A549 treated with ZK216348 at 1 μM for 4 hours (cell line): Measurements from ENCODE around the gene MYB. TPM values are rescaled to one million over a fixed set of nuclear protein-coding genes. Genes with fewer than 3 reads are reported as not detected.

Experiments
- total RNA-seq: library from RNA; stranded (reverse); fragments of 200-300 nt; extraction: Qiagen RNA extraction; gene quantifications from 5 replicates; pipeline ENCODE4 v1.2.3, GENCODE V29; 2022; ENCODE audit warnings: low read depth

Gene MYB
- 0.52 to 1.1 TPM (median 0.77 TPM) in 5 replicates for total RNA-seq

GRCh38 chr6:135180542-135181332, at the start of gene MYB:
TSS of gene MYB (plus strand) at chr6:135181308. CDS start at chr6:135181514, 206 bp downstream.

Other genes starting within 250 kb of the MYB start
- gene ALDH8A1, start 231.2 kb upstream of the MYB start, total RNA-seq: 0.13 to 0.33 TPM (median 0.27 TPM) in 5 replicates
- 28.9 to 35.8 TPM (median 33.5 TPM) in 5 replicates for gene HBS1L, start 126.5 kb upstream of the MYB start, total RNA-seq